A549 (cell line): ENCODE data around the gene CDH26.
A peak's percentile ranks its signal among the peaks of the same experiment; 100 is the strongest.

Experiments used
- CTCF ChIP-seq: fragments of >200 bp; sonication (Bioruptor Twin); formaldehyde crosslinking; IDR thresholded peaks from 3 replicates; pipeline ENCODE4 v1.5.1; 2016
- FOSL2 ChIP-seq, 2 experiments: fragments of 450-650 bp in 1 of 2; fragments of >200 bp in 1 of 2; sonication (Bioruptor Twin) in 1 of 2; formaldehyde crosslinking; IDR thresholded peaks; 2 replicates each; pipeline versions ENCODE4 v1.5.0 to v1.6.1; 2016 to 2020; ENCODE audit warnings: mild to moderate bottlenecking in 1 of 2, moderate library complexity in 1 of 2

DNA sequence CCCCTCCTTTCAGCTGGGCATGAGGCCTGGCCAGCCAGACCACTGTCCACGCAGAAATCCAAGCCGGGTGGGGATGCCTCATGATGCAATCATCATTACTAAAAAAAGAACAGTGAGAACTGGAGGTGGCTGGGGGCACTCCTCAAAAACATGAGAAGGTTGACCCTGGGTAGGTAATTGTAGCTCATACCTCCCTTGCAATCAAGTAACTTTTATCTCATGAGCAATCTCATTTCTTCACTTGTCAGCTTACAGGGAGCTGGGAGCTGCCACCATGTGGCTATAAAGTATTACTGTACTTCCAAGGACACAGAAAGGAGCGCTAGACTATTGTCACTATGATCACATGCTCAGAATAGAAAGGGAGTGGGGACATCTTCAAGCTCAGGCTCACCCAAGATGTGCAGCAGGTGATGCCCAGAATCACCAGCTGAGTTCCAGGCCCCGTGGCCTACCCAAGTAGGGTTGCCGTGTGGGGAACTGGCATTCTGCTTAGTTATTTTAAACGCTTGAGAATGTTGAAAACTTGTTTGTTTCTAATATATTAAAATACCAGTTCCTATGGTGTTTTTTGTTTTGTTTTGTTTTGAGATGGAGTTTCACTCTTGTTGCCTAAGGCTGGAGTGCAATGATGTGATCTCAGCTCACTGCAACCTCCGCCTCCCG is 3.0 kb upstream of the CDH26 start:
- TF ChIP-seq FOSL2 (IDR thresholded peaks at IDR 0.05) (no peak), FOSL2 (CRISPR knock-in tag; IDR thresholded peaks at IDR 0.05) (no peak), CTCF (peak; percentile 27)
